ENCODE measurements around the gene TMEM86B.

- TF ChIP-seq CTCF (optimal IDR thresholded peaks at IDR 0.05 in 1 of 3, IDR thresholded peaks at IDR 0.05 in 1 of 3, conservative IDR thresholded peaks at IDR 0.05 in 1 of 3; ENCODE audit: extremely low read depth in 1 of 3, insufficient read depth in 2 of 3, low read length in 3 of 3), result no peak
- no peak for TF ChIP-seq EZH2 (IDR thresholded peaks at IDR 0.05; ENCODE audit: low read length)
Observed at GRCh38 chr19:55186080-55186479, 42.5 kb downstream of the TMEM86B start.
